ENCODE data around the gene USP44. TPM values are rescaled to one million over a fixed set of nuclear protein-coding genes. Genes with fewer than 3 reads are reported as not detected.

The USP44 gene
- total and polyA plus RNA-seq, 2 experiments from 2014 or later: 0.54 to 0.76 TPM

DNA sequence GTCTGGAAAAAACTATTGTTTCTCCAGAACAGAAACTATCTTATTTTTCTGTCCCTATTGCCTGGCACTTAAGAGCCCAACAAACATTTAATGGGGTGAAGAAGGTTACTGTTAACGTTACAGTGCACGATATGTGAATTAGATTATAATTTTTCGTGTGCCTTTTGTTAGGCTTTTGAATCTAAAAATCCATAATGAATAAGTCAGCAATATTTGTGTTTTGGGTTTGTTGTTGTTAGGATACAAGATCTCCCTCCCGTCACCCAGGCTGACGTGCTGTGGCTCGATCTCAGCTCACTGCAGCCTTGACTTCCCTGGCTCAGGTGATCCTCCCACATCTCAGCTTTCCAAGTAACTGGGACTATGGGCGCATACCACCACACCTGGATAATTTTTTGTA is 69.4 kb downstream of the USP44 start:
- Histone ChIP-seq H3K79me2 (ENCODE audit: insufficient read depth) (peaks cover 100% of the 10 kb centered on the region), H3K4me1 (ENCODE audit: insufficient read depth) (0 out of 2 replicates have a peak, but pooled peaks cover 5% of the 10 kb centered on the region), H3K4me2 (ENCODE audit: unreplicated experiment) (no peak overlapping the region), H3F3A (ENCODE audit: insufficient read depth) (peaks cover 12% of the 10 kb centered on the region; the same call in 1 of the 2 replicates), H3K27me3 (replicated peaks; ENCODE audit: insufficient read depth) (no peaks in the 10 kb centered on the region), H3K4me3 (no peak overlapping the region), H3K9ac (no peak overlapping the region), H2AFZ (no peak overlapping the region), H3K9me3 (ENCODE audit: low read depth) (no peaks in the 10 kb centered on the region), H3K36me3 (ENCODE audit: low read depth) (peaks cover 40% of the 10 kb centered on the region; the same call in 1 of the 2 replicates), H3K27ac (no peak overlapping the region), H4K20me1 (ENCODE audit: insufficient read depth) (peaks cover 15% of the 10 kb centered on the region; the same call in 1 of the 2 replicates), H3K9me2 (ENCODE audit: insufficient read depth) (no peaks in the 10 kb centered on the region)
- TF ChIP-seq EZH2 (IDR thresholded peaks at IDR 0.05; ENCODE audit: insufficient read depth, poor library complexity, severe bottlenecking) (no peak), EZH2phosphoT487 (IDR thresholded peaks at IDR 0.05; ENCODE audit: insufficient read depth, low read depth) (no peak)
- WGBS, 2 experiments (ENCODE audit: low coverage in 1 of 2, low lambda C conversion rate in 2 of 2, missing lambda C conversion rate in 2 of 2): 70 to 75% methylated on average over 7 of the region's 7 CpGs
- DNase-seq: no peak
- in situ Hi-C loops (cut with MboI): no loop called here

DNA sequence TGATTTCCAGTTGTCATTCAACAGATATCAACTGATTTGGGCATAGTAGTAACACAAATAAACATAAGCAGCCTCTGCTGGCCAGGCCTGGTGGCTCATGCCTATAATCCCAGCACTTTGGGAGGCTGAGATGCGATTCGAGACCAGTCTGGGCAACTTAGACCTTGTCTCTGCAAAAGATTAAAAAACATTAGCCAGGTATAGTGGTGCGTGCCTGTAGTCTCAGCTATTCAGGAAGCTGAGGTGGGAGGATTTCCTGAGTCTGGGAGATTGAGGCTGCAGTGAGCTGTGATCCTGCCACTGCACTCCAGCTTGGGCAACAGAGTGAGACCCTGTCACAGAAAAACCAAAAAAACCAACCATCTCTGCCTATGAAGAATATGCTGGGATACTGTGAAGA is 70.2 kb downstream of the USP44 start:
- Histone ChIP-seq H4K20me1 (ENCODE audit: insufficient read depth) (peaks cover 16% of the 10 kb centered on the region; the same call in 1 of the 2 replicates), H3K36me3 (ENCODE audit: low read depth) (peaks cover 40% of the 10 kb centered on the region; the same call in 1 of the 2 replicates), H3K9ac (no peak overlapping the region), H3K27ac (no peak overlapping the region), H3K9me2 (ENCODE audit: insufficient read depth) (no peaks in the 10 kb centered on the region), H3F3A (ENCODE audit: insufficient read depth) (peaks cover 12% of the 10 kb centered on the region; the same call in 1 of the 2 replicates), H2AFZ (no peak overlapping the region), H3K4me1 (ENCODE audit: insufficient read depth) (0 out of 2 replicates have a peak, but pooled peaks cover 5% of the 10 kb centered on the region), H3K79me2 (ENCODE audit: insufficient read depth) (peaks cover 100% of the 10 kb centered on the region), H3K27me3 (replicated peaks; ENCODE audit: insufficient read depth) (no peaks in the 10 kb centered on the region), H3K4me3 (no peak overlapping the region), H3K4me2 (ENCODE audit: unreplicated experiment) (no peak overlapping the region), H3K9me3 (ENCODE audit: low read depth) (no peaks in the 10 kb centered on the region)
- in situ Hi-C loops (cut with MboI): no loop called here
- no peak for DNase-seq
- no peak for TF ChIP-seq EZH2 (IDR thresholded peaks at IDR 0.05; ENCODE audit: insufficient read depth, poor library complexity, severe bottlenecking)
- WGBS, 2 experiments (ENCODE audit: low coverage in 1 of 2, low lambda C conversion rate in 2 of 2, missing lambda C conversion rate in 2 of 2): 97 to 98% methylated on average over 3 of the region's 3 CpGs

DNA sequence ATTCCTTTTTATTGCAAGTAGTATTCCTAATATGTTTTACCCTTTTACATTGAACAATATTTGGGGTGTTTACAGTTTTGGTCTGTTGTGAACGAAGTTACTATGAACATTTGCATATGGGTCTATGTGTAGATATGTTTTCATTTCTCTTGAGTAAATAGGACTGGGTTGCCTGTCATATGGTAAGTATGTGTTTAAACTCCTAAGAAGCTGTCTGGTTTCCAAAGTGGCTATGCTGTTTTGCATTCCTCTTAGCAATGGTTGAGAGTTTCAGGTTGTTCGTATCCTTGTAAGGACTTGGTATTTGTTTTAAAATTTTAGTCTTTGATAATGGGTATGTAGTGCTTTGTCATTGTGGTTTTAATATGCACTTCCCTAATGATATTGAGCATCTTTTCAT is 71.0 kb downstream of the USP44 start:
- Histone ChIP-seq H3K27ac (peak overlapping the region; percentile 25; the same call in 1 of the 2 replicates), H3K4me2 (ENCODE audit: unreplicated experiment) (no peak overlapping the region), H3K27me3 (replicated peaks; ENCODE audit: insufficient read depth) (no peaks in the 10 kb centered on the region), H3K9me3 (ENCODE audit: low read depth) (no peaks in the 10 kb centered on the region), H3K4me3 (no peak overlapping the region), H3K79me2 (ENCODE audit: insufficient read depth) (peaks cover 100% of the 10 kb centered on the region), H4K20me1 (ENCODE audit: insufficient read depth) (peaks cover 24% of the 10 kb centered on the region; the same call in 1 of the 2 replicates), H3K4me1 (ENCODE audit: insufficient read depth) (peaks cover 13% of the 10 kb centered on the region; the same call in 1 of the 2 replicates), H3K36me3 (ENCODE audit: low read depth) (peaks cover 34% of the 10 kb centered on the region; the same call in 1 of the 2 replicates), H3K9me2 (ENCODE audit: insufficient read depth) (no peaks in the 10 kb centered on the region), H3F3A (ENCODE audit: insufficient read depth) (peaks cover 12% of the 10 kb centered on the region; the same call in 1 of the 2 replicates), H2AFZ (no peak overlapping the region), H3K9ac (no peak overlapping the region)
- in situ Hi-C loops (cut with MboI): no loop called here
- WGBS, 2 experiments (ENCODE audit: low coverage in 1 of 2, low lambda C conversion rate in 2 of 2, missing lambda C conversion rate in 2 of 2): 79 to 80% methylated on average over 2 of the region's 2 CpGs
- no peak for TF ChIP-seq EZH2 (IDR thresholded peaks at IDR 0.05; ENCODE audit: insufficient read depth, poor library complexity, severe bottlenecking)
- no peak for TF ChIP-seq EZH2phosphoT487 (IDR thresholded peaks at IDR 0.05; ENCODE audit: insufficient read depth, low read depth)
- peak; percentile 18 for DNase-seq

DNA sequence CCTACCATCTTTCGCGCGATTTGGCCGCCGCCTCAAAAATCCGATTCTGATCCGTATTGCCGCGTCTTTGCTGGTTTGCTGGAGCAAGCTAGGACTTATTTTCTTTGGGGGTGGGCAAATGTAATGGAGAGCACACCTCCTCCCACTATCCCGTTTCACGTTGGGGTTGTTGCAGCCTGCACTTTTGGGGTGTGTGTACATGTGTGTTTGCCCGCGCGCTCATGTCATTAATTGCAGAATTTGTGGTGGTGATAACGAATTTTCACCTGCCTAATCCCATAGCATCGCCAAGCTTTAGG is 76.7 kb downstream of the USP44 start:
- H4K20me1 ChIP-seq (ENCODE audit: insufficient read depth): peaks cover 10% of the 10 kb centered on the region; the same call in 1 of the 2 replicates
- H3K36me3 ChIP-seq (ENCODE audit: low read depth): peaks cover 22% of the 10 kb centered on the region; the same call in 1 of the 2 replicates
- no peaks in the 10 kb centered on the region for H3K9me2 ChIP-seq (ENCODE audit: insufficient read depth)
- peaks cover 14% of the 10 kb centered on the region; the same call in 1 of the 2 replicates for H3K4me1 ChIP-seq (ENCODE audit: insufficient read depth)
- H3K4me2 ChIP-seq (ENCODE audit: unreplicated experiment): peak overlapping the region; percentile 100
- H3F3A ChIP-seq (ENCODE audit: insufficient read depth): peaks cover 15% of the 10 kb centered on the region
- H2AFZ ChIP-seq: peak overlapping the region; percentile 99
- in situ Hi-C loops (cut with MboI): no loop called here
- H3K79me2 ChIP-seq (ENCODE audit: insufficient read depth): peaks cover 57% of the 10 kb centered on the region
- H3K27me3 ChIP-seq (replicated peaks; ENCODE audit: insufficient read depth): no peaks in the 10 kb centered on the region
- peak overlapping the region; percentile 99 for H3K9ac ChIP-seq
- peak overlapping the region; percentile 96 for H3K4me3 ChIP-seq
- peak overlapping the region; percentile 93 for H3K27ac ChIP-seq
- DNase-seq: no peak
- H3K9me3 ChIP-seq (ENCODE audit: low read depth): no peaks in the 10 kb centered on the region
- TF ChIP-seq EZH2 (IDR thresholded peaks at IDR 0.05; ENCODE audit: insufficient read depth, poor library complexity, severe bottlenecking): no peak
- TF ChIP-seq EZH2phosphoT487 (IDR thresholded peaks at IDR 0.05; ENCODE audit: insufficient read depth, low read depth): no peak
- WGBS, 2 experiments (ENCODE audit: low coverage in 1 of 2, low lambda C conversion rate in 2 of 2, missing lambda C conversion rate in 2 of 2): 1 to 2% methylated on average over 16 of the region's 16 CpGs

All from GM23248 (cell line).